Fibroblast of villous mesenchyme (primary cell): ENCODE results near the gene COPS8. TPM values are rescaled to one million over a fixed set of nuclear protein-coding genes. Genes with fewer than 3 reads are reported as not detected.

Experiments used
- DNase-seq: peaks from one replicate; pipeline ENCODE4 v3.0.0-alpha.2; 2010; ENCODE audit warnings: low read depth
- H3K4me3 ChIP-seq: 2 replicates; pipeline ENCODE4 v1.5.1; 2011; ENCODE audit warnings: low read depth, mild to moderate bottlenecking, low read length
- CTCF ChIP-seq: IDR thresholded peaks from 2 replicates; pipeline ENCODE4 v1.5.1; 2012; ENCODE audit warnings: low read depth, mild to moderate bottlenecking, low read length; ENCODE audit not compliant: insufficient read depth
- total RNA-seq: library from RNA; depleted of rRNA; stranded (reverse); fragments of >200 nt; gene quantifications from 2 replicates; pipeline ENCODE4 v1.2.3, GENCODE V29; 2012

Gene COPS8
- total RNA-seq, 1 donor = 98.0 TPM

DNA sequence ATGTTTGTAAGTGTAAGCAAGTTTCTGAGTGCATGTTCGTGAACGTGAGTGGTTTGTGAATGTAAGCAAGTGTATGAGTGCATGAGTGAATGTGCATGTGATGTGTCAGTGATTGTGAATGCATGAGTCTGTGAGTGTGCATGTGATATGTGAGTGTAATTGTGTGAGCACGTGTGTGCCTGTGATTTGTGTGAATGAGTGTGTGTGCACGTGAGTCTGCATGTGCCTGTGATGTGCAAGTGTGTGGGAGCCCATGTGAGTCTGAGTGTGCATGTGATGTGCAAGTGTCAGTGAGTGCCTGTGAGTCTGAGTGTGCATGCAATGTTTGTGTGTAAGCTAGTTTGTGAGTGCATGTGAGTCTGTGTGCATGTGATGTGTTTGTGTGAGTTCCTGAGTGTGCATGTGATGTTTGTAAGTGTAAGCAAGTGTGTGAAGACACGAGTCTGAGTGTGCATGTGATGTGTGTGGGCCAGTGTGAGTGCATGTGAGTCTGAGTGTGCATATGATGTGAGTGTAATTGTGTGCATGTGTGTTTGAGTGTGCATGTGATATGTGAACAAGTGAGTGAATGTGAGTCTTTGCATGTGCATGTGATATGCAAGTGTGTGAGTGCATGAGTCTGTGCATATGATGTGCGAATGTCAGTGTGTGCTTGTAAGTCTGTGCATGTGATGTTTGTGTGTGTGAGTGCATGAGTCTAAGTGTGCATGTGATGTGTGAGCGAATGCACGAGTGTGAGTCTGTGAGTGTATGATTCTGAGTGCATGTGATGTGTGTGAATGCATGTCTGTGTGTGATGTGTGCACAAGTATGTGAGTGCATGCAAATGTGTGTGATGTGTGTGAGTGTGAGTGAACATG, 45.1 kb downstream of the COPS8 start:
- H3K4me3 ChIP-seq = no peak overlapping the region
- no peak for DNase-seq
- TF ChIP-seq CTCF = no peak

DNA sequence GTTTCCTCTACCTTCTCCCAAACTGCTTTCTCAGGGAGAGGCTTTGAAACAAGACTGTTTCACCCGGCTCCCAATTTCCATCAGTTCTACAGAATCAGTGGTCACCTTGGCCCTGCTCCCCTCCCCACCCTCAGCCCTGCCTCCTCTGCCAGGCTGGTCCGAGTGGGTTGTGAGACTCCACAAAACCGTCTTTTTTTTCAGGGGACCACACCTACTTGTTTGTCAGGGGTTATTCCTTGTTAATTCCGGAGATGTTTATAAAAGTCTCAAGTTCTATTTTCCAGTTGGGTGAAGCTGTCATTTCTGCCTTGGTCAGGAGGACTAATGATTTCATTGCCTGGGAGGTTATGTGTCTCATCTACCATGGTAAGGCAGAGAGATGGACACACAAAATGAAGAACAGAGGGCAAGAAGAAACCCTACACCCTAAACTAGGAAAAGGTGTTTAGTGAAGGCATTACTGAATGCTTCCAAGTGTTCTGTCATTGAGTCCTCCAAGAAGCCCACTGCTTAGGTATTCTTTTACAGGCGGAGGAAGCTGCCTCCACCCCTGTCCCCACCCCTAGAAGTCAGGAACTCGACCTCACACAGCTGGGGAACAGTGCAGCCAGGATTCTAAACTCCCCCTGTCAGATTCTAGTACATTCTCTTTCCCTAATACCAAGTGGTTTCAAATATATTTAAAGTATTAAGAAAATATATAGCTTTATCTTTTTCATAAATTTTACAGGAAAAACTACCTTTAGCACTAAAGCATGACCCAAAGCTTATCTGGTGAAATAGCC, 46.3 kb downstream of the COPS8 start:
- TF ChIP-seq CTCF = no peak
- H3K4me3 ChIP-seq = no peak overlapping the region
- DNase-seq = peak; percentile 56

DNA sequence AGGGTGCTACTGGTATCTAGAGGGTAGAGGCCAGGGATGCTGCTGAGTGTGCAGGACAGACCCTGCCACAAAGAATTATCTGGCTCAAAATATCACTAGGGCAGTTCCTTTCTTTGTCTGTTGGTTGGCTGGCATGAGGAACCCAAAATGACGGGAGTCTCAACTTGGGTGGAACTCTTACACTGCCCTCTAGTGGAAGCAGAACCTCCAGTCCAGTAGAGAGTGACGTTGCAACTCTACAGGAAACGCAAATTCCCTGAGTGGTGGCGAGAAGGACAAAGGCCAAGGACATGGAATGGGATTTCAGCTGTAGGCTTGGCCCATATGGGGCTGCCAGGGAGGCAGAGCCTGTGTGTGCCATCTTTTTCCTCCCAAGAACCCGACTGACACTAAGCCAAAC, 47.1 kb downstream of the COPS8 start:
- peak; percentile 40 for TF ChIP-seq CTCF
- no peak overlapping the region for H3K4me3 ChIP-seq

DNA sequence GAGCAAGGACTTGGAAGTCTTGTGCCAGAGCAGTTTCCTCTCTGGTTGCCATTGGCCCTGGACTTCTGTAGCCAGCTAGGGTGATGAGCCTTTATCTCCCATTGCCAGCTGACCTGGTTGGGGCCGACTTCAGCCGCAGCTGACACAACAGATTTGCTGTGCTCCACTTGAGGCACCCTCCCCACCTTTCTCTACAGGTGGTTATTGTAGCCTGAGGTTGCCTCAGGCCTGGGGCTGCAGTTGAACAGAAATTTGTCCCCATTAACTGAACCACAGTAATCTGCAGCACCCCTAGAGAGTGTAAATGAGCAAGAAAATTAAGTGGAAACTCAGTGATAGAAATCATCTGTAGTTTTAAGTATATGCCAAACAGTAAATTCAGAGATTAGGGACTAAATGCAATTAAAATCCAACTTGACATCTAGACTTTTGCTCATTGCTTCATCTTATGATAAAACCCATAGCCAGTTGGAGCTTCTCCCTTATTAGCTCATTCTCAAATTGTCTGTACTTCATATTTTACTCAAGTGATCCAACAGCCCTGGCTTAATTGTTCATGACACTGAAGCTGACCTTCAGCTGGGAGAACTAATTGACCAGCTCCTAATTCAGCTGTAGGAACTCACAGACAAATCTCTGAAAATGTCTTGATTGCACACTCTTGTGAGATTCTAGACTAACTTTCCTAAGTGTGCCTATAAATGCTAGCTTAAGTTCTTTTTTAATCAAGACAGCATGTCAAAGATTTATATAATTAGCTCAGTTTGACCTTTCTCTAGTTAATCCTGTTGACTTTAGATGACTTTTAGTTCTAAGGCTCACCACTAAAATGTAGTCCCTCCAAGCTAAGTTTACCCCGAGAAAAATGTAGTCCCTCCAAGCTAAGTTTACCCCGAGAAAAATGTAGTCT, 48.9 kb downstream of the COPS8 start:
- TF ChIP-seq CTCF = no peak
- no peak for DNase-seq

More for the DNA sequence above, 47.1 kb downstream of the COPS8 start:
- no peak for DNase-seq

DNA sequence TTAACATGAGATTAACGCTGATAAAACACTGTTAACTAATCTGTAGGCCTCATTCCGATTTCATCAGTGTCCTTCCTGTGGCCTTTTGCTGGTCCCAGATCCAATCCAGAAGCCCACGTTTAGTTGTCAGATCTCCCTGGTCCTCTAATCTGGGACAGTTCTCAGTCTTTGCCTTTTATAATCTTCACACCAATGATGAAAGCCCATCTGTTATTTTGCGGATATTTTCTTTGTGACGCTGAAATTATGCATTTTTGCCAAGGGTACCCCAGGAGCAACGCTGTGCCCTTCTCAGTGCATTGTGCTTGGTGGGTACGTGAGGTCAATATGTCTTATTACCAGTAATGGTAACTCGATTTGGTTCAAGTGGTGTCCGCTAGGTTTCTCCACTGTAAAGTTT, 51.1 kb downstream of the COPS8 start:
- no peak for TF ChIP-seq CTCF
- DNase-seq = no peak
- no peak overlapping the region for H3K4me3 ChIP-seq

More for the DNA sequence above, 48.9 kb downstream of the COPS8 start:
- H3K4me3 ChIP-seq = no peak overlapping the region

- TF ChIP-seq CTCF = no peak
- no peak overlapping the region for H3K4me3 ChIP-seq
- no peak for DNase-seq
Measured at GRCh38 chr2:237137626-237138323, 52.1 kb downstream of the COPS8 start.
